GM19099 (cell line): Measurements from ENCODE around the gene F12.

ENCODE experiments used
- POLR2A ChIP-seq: IDR thresholded peaks from 3 replicates; pipeline ENCODE4 v1.6.1; 2011; ENCODE audit warnings: low read depth; ENCODE audit not compliant: insufficient read length; ENCODE audit errors: extremely low read depth

Gene F12

GRCh38 chr5:177409043-177409801, at the start of gene F12:
TSS of gene F12 (minus strand) at chr5:177409564. CDS start at chr5:177409527, 37 bp downstream.
- no peak for TF ChIP-seq POLR2A

DNA sequence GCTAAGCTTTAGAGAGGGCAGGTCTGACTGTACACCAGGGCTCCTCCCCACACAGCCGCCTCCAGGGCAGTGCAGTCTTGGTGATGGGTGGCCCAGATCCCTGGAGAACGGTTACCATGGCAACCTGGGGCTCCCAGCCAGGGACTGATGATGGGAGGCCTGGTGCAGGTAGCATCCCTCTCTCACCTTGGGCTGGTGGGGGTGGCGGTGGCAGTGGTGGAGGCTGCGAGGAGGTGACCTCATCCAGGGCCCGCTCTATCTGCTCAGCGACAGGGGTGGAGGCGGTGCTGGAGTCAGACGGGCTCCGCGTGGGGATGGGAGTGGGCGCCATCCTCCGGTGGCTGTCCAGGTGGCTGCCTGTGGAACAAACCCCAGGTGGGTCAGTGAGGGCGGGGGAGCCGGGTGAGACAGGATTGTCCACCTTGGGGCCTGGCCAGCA, 49.6 kb upstream of the F12 start:
- TF ChIP-seq POLR2A, result no peak

DNA sequence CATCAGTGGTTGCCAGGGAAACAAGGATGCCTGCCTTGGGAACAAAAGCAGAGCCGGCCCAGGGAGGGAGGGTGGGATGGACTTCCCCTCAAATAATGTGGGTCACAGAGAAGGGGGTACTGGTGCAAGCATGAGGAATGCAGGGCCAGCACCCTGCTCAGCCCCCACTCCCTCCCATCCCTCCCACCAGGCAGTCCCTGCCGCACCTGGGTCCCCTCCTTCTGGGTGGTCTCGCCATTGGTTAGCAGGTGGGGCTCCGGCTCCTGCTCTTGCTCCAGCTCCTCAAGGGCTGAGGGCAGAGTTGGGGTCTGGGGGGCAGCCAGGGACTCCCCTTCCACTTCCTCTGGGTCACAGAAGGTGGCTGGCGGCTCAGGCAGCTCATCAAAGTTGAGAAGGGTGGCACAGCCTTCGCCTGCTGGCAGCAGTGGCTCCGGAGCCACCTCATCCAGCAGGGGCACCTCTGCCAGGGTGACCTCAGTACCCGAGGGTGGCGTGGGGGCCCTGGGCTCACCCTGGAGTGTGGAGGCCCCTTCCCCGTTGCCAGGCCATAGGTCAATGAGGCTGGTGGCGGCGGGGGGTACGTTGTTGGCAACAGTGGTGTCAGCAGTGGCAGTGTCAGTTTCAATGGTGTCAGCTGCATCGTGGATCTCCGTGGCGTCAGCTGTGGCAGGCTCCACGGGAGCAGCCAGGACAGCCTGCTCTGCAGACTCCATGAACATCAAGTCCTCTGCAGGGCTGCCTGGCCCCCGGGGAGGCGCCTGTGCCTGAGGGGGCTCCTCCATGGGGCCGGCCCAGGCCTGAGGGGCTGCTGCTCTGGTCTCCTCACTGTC, 48.7 kb upstream of the F12 start:
- no peak for TF ChIP-seq POLR2A

DNA sequence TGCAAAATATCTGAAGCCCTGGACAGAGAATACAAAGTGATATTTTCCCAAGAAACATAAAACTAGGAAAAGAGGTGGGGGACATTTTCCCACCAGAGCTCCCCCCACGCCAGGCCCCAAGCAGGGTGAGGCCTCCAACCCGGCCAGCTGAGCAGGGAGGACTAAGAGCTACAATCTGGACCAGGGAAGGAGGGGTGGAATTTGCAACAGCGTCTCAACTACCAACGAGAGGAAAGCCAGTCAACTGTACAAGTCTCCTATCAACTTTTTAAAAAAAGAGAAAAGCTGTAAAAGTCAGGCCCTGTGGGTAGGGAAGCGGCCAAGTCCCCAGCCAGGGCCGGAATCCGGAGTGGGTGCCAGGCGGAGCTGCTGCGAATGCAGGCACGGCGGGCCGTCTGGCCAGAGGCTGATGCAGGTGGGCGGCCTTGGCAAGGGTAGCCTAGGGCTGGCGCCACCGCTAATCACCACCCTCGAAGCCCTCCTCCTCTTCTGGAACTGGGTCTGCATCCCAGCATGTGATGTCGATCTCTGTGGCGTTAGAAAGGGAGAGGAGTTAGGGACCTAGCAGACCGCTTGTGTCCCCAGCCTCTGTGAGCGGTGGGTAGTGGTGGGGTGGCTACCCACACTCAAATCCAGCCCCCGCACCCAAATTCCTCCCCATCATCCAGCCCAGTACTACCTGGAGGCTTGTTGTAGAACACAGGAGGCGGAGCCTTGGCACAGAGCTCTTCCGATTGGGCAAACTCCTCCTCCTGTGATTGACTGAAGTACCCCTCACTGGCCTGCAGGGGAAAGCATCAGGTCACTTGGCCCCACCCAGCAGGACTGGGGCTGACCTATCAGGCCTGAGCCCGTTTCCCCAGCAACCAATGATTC, 47.9 kb upstream of the F12 start:
- no peak for TF ChIP-seq POLR2A

GRCh38 chr5:177456591-177456964, 47.2 kb upstream of the F12 start:
- TF ChIP-seq POLR2A, result no peak

DNA sequence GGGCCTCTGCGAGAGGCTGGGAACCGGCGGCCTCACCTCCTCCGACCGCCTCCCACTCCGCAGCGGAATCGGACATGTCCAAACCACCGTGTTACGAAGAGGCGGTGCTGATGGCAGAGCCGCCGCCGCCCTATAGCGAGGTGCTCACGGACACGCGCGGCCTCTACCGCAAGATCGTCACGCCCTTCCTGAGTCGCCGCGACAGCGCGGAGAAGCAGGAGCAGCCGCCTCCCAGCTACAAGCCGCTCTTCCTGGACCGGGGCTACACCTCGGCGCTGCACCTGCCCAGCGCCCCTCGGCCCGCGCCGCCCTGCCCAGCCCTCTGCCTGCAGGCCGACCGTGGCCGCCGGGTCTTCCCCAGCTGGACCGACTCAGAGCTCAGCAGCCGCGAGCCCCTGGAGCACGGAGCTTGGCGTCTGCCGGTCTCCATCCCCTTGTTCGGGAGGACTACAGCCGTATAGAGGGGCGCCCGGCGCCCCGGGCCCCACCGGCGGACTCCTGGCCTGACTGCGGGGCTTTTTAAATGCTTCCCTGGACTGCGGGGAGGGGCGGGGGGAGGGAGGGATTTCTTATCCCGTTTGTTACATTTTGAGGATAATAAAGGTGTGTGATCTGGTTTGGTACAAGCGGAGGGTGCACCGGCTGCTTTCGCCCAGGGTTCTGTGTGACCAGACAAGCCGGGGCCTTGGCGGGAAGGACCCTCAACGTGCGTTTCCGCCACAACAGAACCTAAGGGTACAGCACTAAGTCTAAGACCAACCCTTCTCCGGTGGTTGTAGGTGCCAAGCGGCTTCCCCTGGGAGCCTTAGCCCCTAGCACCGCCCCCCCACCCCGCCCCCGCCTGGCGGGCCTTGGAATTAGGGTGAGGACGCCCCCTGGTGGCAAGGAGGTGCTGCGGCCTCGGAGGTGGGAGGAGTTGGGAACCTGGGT, 46.6 kb upstream of the F12 start:
- TF ChIP-seq POLR2A, result peak; percentile 49

- peak; percentile 51 for TF ChIP-seq POLR2A
These were observed 45.8 kb upstream of the F12 start for GRCh38 chr5:177455036-177455660.

- TF ChIP-seq POLR2A, result no peak
These were observed 45.2 kb upstream of the F12 start for GRCh38 chr5:177454397-177455035.

DNA sequence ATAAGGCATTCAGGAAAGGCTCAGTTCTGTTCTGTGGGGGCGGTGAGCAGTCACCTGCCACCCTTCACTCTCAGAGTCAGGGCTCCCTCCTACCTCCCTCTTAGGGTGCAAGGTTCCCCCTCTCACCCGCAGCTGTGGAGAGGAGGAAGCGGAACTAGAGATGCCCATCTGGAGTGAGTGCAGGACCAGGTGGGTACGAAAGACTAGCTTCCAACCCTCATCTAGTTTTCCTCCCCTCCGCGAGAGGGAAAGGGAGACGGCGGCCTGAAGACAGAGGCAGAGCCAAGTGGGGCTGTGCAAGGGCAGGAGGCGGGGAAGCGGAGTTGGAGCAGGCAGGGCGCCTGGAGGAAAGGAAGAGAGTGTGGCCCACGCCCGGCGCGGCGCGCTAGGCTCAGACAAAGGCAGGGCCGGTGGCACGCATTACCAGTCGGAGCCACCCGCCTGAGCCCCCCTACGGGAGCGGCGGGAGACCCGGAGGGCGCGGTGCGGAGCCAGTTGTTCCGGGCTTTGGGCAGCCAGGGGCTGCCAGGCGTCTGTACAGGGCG, 44.6 kb upstream of the F12 start:
- no peak for TF ChIP-seq POLR2A

DNA sequence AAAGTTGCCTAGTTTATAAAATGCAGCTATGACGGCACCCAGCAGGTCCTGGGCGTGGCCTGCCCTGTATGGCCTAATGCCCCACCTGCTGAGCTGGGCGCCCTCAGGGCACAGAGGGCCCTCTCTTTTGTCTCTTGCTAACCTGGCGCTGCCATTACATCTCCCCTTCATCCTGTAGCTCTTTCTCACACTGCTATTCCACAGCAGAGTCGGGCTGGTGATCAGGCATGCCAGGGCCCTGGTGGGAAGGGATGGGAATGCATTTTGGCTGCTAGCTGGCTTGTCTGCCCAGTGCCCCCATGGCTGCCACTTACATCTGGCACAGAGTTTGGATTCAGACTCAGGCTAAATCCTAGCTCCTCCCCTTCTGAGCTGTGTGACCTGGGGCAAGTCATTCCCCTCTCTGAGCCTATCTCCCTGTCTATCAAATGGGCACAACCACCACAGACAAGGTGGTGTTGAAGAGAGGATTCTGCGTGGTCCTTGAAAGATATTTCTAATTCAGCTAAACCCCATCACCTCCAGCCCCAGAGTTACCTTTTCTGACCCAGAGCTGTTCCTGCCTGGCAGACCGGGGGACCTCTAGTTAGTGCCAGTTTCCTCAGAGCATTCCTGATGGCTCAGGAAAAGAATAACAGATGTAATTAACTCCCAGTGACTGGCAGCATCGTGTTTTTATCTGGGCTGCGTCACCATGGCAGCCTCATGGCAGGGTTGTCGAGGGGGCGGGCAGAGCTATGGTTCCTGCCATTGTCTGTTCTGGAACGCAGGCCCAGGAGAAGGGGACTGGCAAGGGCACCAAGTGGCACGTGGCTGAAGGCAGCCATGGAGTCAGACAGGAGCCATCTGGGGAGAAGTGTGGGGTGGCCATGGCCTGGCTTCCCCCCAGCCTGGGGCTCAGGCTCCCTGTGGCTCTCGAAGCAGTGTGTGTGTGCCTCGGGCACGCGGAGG, 43.6 kb upstream of the F12 start:
- no peak for TF ChIP-seq POLR2A

DNA sequence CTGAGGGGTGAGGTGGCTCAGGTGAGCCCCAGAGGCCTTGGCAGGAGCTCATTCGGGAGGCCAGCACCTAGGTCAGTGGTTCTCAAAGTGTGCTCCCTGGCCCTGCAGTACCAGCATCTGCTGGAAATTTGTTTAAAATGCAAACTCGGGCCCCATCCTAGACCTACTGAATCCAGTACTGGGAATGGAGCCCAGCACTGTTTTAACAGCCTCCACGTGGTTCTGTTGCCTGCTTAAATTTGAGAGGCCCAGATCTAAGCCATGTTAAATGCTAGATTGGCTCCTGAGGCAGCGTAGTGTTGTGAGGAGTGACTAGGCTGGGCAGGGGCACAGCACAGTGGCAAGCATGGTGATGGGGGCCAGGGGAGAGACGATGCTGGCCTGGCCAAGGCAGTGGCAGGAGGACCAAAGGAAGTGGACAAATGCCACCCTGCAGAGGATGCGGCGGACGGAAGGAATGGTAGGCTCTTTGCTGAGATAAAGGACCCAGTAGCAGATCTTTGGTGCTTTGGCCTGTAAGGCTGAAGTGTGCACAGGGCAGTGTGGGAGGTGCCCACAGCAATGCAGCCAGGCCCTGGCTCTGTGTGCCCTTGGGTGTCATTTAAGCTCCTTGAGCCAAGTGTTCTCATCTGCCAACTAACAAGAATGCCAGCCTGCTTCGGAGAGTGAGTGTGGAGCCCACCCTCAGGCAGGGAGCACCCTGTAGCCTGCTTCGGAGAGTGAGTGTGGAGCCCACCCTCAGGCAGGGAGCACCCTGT, 41.5 kb upstream of the F12 start:
- no peak for TF ChIP-seq POLR2A
